GM19463 (cell line): ENCODE results near the gene ST7.
"Not testable (repeated sequence)": the region's sequence is repeated elsewhere in the genome, so short reads cannot be mapped to it uniquely, and the experiment has no call there.

Source experiments
- ATAC-seq: cut with Tn5 transposase; IDR thresholded peaks from one replicate; pipeline ENCODE4 v1.9.1; 2021; ENCODE audit warnings: mild to moderate bottlenecking, moderate library complexity; ENCODE audit not compliant: unreplicated experiment

Gene ST7

DNA sequence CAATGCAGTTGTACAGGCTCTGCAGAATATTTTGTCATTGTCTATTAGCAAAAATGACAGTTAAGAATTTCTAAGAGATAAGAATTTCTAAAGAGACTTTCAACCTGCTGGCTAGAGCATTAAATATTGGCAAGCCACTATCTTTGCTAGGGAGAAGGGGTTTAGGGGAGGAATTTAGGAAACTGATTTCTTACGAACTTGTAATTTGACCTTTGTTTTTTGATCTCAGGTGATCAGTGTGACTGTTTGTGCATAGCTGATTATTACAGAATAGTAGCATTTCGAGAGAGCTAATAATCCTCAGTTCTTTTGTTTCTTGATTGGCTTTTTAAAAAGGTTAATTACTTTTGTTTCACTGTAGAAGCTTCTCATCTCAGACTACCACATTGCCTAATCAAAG is 68.1 kb downstream of the ST7 start:
- ATAC-seq = no peak

DNA sequence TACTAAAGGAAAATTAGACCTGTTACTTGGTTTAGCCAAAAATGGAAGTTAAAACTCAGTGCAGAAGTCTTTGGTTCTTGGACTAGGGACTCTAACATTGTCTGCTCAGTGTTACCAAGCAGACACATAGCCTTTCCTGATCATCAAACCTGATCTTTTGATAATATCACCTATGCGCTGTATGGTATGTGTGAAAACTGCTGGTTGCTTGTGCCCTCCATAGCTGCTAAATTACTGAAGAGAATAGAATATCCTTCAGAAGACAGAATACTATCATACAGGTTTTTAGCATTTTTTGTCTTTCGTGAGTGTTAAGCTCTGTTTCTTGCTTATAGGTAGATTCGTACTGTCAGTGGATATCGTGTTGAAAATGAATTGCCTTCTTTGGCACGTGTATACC is 68.7 kb downstream of the ST7 start:
- no peak for ATAC-seq

DNA sequence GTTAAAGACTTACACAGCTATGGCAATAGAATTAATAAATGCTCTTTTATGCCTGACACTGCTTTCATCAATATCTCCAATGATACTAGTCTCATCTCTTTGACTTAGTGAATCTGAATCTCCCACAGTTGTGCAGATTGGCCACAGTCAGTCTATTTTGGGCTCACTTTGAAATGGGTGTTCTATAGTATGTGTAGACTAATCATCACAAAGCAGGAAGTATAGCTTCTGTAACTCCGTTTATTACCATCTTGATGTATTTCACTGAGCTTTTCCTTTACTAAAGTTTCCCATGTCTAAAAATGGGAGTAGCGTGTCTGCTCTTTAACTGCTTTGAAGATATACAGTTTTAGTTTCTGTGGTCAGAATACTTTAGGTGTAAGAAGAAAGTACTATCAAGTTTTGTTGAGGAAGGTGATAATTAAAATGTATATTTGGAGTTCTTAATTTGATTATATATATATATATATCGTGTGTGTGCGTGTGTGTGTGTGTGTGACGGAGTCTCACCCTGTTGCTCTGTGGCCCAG is 70.1 kb downstream of the ST7 start:
- ATAC-seq = peak; percentile 51

DNA sequence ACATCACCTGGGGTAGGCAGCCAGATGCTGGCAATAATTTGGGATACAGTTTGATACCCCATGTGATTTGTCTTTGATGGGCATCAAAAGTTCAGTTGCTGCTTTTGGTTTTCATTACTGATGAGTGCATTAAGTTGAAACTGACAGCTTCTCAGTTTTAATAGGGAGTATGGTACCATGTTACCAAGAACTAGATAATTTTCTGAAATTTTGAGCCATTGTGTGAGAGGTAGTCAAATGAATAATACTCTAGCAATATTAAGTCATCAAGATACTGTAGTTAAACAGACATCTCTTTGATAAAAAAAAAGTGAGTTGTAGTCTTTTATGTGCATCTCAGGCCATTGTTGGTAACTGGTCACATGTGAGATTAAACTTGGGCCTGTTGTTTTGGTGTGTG is 71.5 kb downstream of the ST7 start:
- no peak for ATAC-seq

DNA sequence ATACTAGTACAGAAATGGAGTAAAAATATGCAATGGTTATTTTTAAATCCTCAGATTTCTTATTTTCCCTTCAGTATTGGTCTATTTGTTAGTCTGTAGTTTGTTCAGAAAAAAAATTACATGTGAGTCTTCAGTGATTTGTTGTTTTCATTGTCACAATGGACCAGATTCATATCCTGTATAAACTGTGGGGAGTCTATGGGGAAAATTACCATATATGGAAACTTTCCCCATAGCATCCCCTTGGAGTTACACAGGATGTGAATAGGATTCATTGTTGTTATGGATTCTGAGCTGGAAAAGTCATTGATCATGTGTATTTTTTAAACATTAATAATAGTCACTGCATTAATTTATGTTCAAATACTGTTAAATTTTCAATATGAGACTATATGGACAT is 72.6 kb downstream of the ST7 start:
- no peak for ATAC-seq

DNA sequence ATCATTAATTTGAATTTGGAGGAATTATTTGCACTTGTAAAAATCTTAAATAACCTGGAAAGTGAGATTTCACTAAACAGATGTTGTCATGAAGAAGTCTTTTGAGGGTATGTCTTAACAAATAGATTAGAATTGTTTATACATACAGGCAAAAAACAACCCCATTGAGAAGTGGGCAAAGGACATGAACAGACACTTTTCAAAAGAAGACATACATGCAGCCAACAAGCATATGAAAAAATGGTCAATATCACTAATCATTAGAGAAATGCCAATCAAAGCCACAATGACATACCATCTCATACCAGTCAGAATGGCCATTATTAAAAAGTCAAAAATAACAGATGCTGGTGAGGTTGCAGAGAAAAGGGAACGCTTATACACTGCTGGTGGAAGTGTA is 77.0 kb downstream of the ST7 start:
- not testable (repeated sequence) for ATAC-seq

DNA sequence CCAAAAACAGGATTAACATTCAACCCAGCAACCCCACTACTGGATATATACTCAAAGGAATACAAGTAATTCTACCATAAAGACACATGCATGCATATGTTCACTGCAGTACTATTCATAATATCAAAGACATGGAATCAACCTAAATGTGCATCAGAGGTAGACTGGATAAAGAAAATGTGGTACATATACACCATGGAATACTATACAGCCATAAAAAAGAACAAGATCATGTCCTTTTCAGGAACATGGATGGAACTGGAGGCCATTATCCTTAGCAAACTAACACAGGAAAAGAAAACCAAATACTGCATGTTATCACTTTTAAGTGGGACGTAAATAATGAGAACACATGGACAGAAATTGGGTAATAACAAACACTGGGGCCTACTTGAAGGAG is 77.5 kb downstream of the ST7 start:
- ATAC-seq = not testable (repeated sequence)

DNA sequence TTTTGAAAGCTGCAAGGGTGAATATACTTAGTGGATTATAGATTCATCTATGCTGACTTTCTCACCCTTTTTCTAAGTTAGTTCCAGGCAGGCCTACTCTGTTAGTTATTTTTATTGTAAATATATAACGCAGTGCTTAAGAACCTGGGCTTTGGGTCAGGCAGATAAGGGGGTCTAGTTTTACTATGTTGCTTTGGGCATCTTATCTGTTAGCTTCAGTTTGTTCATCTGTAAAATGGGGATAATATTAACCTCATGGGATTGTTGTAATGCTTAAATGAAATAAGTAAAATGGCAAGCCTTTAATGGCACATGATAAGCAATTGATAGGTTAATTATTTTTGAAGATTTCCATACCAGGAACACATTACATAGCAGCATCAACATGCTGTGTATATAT is 79.5 kb downstream of the ST7 start:
- no peak for ATAC-seq

DNA sequence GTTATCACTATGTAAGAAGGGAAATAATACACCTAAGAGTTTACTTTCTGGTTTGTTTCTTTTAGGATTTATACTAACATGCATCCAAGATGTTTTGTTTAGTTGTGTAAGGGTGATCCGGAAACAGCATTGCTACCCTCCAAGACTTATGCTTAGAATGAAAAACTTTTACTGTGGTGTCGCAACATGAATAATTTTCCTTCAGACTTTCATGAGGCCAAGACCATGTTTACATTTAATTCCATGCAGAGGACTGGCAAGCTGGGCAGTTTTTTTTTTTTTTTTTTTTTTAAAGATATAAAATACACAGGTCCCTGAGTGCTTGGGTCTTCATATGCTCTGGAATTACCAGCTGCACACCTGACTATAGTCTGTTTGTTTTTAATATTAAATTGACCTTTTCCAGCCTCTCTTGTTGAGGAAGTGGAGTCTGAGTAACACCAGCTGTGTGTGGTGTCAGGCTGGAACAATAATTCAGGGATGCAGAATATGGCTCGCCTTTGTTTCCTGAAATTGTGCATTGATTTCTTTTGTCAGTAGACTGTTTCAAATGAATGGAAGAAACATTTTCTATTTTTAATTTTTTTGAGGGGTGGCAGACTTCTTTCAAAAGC is 81.7 kb downstream of the ST7 start:
- no peak for ATAC-seq

DNA sequence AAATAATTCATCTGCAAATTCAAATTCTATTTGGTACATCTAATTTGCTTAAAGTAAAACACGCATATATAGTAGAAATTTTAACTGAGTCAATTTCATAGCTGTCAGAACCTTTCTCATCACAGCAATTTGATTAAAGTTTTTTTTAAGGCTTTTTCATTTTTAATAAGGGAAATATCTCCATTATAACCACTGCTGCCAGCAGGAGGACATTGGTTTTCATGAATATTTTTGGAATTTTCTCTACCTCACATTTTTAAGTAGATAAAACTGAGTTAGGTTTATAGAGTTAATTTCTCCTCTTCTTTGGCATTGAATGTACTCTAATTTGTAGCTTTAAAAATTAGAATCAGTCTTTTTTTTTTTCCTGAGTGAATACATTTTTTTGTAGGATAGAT is 82.2 kb downstream of the ST7 start:
- ATAC-seq = no peak

DNA sequence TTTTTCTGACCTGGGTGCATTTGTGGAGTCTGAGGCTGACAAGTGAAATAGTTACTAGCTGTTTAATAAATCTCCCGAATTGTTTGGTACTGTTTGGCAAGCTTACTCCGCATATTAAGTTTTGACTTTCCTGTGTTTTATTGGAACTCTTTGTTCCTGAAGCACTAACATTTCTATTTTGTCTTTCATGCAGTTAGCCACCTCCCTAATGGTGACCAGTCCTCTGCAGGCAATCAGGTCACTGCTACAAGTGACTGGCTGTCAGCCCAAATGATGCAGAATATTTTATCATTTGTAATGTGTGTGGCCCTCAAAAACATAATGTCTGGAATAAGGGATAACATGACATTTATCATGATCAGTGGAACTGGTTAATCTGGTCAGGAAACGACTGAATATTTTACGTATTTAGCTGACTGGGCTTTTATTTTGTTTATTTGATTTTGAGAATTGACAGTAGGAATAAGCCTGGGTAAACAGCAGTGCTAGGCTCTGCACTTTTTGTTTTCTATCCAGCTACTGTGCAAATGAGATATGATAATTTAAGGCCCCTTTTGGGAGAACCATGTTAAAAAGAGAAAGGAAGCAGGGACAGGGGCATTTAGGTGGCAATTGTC is 82.9 kb downstream of the ST7 start:
- ATAC-seq = no peak

DNA sequence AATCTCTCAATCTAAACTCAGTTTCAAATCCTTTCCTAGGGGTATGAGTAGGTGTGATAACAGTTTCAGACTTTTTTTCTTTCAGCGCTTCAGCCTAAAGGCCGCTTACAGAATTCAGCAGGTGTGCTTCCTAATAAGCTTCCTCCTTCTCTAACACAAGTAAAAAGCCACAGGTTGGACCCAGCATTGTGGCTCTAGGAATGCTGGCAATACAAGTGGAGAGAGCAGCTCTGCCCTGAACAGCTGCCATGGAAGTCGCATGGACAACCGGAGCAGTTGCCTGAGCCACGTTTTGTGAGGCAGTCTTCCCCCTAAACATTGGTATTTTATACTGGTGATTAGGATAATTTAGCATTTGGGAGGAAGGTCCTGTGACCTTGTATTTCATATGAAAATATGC is 83.5 kb downstream of the ST7 start:
- ATAC-seq = no peak

DNA sequence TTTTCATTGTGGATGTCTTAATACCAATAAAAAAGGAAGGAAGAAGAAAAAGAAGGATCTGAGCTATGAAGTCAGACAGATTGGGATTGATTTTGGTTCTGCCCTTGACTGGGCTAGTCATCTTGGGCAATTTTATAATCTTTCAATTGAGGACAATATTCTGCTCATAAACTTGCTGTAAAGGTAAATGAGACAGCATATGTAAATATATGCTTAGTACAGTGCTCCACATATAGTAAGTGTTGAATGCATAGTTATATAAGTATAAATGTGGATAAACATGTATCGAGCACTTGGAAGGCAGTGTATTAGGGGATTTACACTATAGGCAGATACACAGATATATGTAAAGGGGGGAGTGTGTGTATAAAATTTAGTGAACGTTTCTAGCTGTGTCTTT is 85.1 kb downstream of the ST7 start:
- no peak for ATAC-seq

DNA sequence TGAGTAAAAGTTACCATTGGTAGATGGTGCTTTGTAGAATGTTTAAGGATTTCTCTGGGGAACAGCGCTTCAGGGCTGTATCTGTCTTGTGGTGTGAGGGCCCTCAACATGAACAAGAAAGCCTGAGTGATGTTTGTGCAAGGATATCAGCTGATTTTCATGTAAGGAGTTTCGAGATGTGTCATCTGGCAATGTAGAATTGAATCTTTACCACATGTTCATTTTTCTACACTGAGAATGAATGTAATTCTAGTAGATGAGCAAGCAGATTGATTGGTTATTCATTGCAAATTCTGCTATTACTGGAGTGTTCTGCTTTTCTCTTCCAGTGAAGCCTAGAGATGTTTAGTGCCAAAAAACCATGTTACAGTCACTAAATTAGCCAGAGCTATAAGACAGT is 87.7 kb downstream of the ST7 start:
- peak; percentile 97 for ATAC-seq

DNA sequence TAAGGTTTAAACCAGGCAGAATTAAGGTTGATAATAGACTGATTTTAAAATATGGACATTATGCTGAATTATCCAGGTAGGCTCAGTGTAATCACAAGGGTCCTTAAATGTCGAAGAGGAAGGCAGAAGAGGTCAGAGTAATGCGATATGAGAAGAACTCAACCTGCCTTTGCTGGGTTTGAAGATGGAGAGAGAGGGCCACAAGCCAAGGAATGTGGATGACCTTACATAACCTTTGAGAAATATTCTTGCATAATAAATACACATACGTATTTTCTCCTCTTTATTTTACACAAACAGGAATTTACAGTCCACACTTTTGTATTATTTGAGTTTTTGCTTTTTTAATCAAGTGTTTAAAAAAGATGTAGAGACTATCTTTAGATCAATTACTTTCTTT is 88.5 kb downstream of the ST7 start:
- no peak for ATAC-seq

DNA sequence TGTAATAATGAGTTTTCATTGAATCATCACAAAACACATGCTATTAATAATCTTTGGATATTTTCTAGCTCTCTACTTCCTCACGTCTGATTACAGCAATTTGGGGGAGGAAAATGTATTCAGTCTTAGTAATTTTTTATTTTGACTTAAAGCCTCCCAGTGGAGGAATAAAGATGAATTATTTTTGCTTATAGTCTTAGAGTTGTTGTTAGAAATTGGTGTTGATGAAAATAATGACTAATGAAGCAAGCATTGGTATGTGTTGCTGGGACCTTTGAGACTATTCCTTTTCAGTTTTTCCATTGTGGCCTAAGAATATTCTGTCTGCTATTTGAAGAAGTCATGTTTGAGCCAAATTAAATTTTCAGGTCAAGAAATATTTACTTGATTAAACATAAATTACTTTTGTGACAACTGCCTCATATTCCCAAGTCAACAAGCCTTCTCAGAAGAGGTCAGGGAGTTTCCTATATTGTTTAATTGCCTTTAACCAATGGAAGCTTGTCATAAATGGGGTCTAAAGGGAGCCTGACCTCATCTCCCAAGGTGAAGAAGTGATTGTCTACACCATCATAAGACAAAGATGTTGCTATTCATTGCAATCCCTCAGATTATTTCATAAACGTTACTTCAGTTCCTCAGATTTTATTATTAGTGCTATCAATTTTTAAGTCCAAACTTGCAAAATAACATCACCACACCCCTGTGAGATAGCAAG is 90.0 kb downstream of the ST7 start:
- ATAC-seq = no peak

DNA sequence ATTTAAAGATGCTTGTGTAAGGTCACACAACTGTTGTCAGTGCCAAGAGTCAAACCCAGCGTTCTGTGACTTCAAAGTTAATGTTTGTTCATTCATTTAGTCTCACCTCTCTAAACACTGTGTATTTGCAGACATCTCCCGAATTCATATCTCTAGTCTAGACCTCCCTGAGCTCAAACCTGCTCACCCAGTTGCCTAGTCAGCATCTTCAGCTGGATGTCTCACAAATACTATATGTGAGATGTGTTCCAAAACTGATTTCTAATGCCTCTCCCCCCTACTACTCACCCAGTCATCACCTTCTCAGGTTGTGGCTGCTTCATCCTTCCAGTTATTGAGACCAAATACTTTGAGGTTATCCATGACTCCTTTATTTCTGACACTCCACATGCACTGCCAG is 91.4 kb downstream of the ST7 start:
- no peak for ATAC-seq

DNA sequence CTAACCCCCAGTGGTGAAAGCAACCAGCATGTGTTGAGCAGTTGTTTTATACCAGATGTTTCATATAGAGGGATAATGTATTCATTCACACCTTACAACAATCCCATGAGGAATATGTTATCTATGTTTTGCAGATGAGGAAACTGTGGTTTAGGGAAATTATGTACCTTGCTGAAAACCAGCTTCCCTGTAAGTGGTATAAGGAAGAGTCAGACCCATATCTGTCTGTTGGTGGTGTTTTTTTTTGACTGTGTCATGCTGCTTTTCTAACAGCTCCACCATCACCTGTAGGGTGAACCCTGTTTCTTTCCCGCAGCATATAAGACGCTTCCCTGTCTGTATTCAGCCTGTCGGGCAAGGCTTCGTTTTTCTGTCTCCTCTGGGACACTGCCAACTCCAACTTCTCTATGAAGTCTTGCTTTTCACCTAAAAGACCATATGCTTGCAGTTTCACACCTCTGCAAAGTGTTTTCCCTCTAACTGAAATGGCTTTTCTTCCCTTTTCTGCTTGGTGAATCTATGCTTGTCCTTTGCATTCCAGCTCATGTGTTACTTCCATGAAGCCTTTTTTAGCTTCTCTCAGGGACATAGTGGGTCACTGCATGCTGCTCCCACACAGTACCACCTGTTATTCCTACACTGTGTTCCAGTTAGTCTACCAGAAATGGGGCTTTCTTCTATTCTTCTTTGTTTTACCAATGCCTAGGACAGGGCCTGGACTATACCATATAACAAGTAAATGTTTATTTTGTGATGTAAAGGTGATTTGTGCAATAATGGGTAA is 92.8 kb downstream of the ST7 start:
- ATAC-seq = no peak

DNA sequence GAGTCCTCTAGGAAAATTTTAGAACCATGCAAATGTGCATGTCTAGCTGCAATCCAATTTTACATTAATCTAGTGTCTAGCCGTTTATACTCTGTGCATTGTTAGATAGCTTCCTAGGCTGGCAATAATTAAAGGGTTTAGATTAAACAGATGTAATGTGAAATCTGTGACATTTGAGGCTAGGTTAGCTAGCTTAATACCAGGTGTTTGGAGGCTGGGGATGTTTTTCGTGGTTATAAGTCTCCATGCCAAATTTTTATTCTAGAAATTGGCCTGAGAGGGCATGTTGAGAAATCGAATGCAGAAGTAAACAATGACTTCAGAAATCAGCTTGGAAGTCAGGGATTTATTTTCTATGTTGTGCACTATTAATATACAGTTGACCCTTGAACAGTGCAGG is 94.2 kb downstream of the ST7 start:
- ATAC-seq = no peak

DNA sequence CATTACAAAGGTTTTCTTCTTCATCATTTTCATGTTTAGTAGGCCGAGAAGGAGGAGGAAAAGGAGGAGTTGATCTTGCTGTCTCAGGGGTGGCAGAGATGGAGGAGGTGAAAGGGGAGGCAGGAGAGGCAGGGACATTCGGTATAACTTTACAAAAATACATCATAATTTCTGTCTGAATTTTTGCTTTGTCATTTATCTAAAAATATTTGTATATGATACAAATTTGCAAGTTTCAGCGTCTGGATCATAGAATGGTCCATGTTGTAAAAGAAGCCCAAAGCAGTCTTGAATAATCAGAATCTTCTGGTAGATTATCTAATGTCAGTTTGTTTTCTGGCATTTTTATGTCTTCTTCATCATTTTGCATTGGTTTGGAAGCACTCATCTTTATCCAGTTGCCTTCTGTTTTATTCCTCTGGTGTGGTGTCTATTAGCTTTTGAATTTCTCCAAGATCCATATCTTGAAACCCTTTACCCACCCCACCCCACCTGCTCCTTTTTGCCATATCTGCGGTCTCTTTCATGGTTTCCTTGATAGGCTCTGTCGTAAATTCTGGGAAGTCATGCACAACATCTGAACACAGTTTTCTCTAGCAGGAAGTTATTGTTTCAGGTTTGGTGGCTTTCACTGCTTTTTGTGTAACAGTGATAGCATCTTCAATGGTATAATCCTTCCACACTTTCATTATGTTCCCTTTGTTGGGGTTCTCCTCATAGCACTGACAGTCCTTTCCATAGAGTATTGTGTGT is 95.0 kb downstream of the ST7 start:
- no peak for ATAC-seq

DNA sequence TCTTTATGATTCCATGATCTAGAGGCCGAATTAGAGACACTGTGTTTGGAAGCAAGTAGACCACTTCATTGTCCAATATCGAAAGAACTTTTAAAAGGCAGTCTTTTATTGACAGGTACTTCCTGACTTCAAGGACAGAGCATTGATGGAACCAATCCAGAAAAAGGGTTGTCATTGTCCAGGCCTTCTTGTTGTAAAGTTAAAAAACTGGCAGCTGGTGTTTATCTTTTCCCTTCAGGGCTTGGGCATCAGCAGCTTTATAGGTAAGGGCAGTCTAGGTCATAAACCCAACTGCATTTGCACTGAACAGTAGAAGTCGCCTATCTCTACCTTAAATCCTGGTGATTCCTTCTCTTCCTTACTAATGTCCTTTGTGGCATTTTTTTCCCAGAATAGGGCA is 95.6 kb downstream of the ST7 start:
- ATAC-seq = no peak
